HUES6 (cell line): Measurements from ENCODE around the gene EPB41L5.

Experiments used
- H3K27ac ChIP-seq: 2 replicates; pipeline ENCODE4 v1.7.0; 2013; ENCODE audit warnings: low read depth, mild to moderate bottlenecking, low read length, inconsistent platforms
- H3K27me3 ChIP-seq: 2 replicates; pipeline ENCODE4 v1.6.1; 2013; ENCODE audit warnings: low read length; ENCODE audit not compliant: control insufficient read depth, insufficient read depth
- H3K36me3 ChIP-seq: 2 replicates; pipeline ENCODE4 v1.6.1; 2013; ENCODE audit warnings: low read length; ENCODE audit not compliant: control insufficient read depth, insufficient read depth
- H3K4me1 ChIP-seq: 2 replicates; pipeline ENCODE4 v1.6.1; 2013; ENCODE audit warnings: low read length; ENCODE audit not compliant: control insufficient read depth, insufficient read depth
- H3K4me3 ChIP-seq: 2 replicates; pipeline ENCODE4 v1.5.1; 2013; ENCODE audit warnings: low read depth, low read length
- H3K9ac ChIP-seq: one replicate; pipeline ENCODE4 v1.6.1; 2013; ENCODE audit warnings: mild to moderate bottlenecking, low read length
- H3K9me3 ChIP-seq: 2 replicates; pipeline ENCODE4 v1.6.1; 2013; ENCODE audit warnings: low read depth, low read length; ENCODE audit not compliant: control insufficient read depth, insufficient read depth

EPB41L5 gene

GRCh38 chr2:120169020-120169419, 156.1 kb downstream of the EPB41L5 start:
- no peak overlapping the region for H3K4me3 ChIP-seq
- H3K9ac ChIP-seq, result no peak overlapping the region
- H3K4me1 ChIP-seq, result no peaks in the 10 kb centered on the region
- no peaks in the 10 kb centered on the region for H3K9me3 ChIP-seq
- H3K36me3 ChIP-seq, result peaks cover 17% of the 10 kb centered on the region
- no peaks in the 10 kb centered on the region for H3K27me3 ChIP-seq
- no peak overlapping the region for H3K27ac ChIP-seq

- Histone ChIP-seq H3K4me3 (no peak overlapping the region), H3K4me1 (peaks cover 12% of the 10 kb centered on the region; the same call in 1 of the 2 replicates), H3K27ac (no peak overlapping the region), H3K9ac (no peak overlapping the region), H3K9me3 (no peaks in the 10 kb centered on the region), H3K36me3 (peaks cover 3% of the 10 kb centered on the region), H3K27me3 (no peaks in the 10 kb centered on the region)
Observed at GRCh38 chr2:120174963-120175581, 162.2 kb downstream of the EPB41L5 start.

GRCh38 chr2:120176526-120176925, 163.6 kb downstream of the EPB41L5 start:
- Histone ChIP-seq H3K9ac (no peak overlapping the region), H3K27ac (no peak overlapping the region), H3K4me3 (no peak overlapping the region), H3K27me3 (no peaks in the 10 kb centered on the region), H3K36me3 (no peaks in the 10 kb centered on the region), H3K9me3 (no peaks in the 10 kb centered on the region), H3K4me1 (peaks cover 16% of the 10 kb centered on the region; the same call in 1 of the 2 replicates)

- no peaks in the 10 kb centered on the region for H3K36me3 ChIP-seq
- H3K27ac ChIP-seq, result no peak overlapping the region
- H3K4me1 ChIP-seq, result peaks cover 16% of the 10 kb centered on the region; the same call in 1 of the 2 replicates
- H3K27me3 ChIP-seq, result no peaks in the 10 kb centered on the region
- no peak overlapping the region for H3K4me3 ChIP-seq
- no peak overlapping the region for H3K9ac ChIP-seq
- H3K9me3 ChIP-seq, result no peaks in the 10 kb centered on the region
Observed at GRCh38 chr2:120177001-120177621, 164.2 kb downstream of the EPB41L5 start.

- Histone ChIP-seq H3K27ac (no peak overlapping the region), H3K36me3 (no peaks in the 10 kb centered on the region), H3K9me3 (no peaks in the 10 kb centered on the region), H3K27me3 (no peaks in the 10 kb centered on the region), H3K9ac (no peak overlapping the region), H3K4me1 (peaks cover 16% of the 10 kb centered on the region; the same call in 1 of the 2 replicates), H3K4me3 (no peak overlapping the region)
Observed at GRCh38 chr2:120177973-120178372, 165.1 kb downstream of the EPB41L5 start.

- Histone ChIP-seq H3K27ac (no peak overlapping the region), H3K36me3 (no peaks in the 10 kb centered on the region), H3K4me1 (peaks cover 16% of the 10 kb centered on the region; the same call in 1 of the 2 replicates), H3K9me3 (no peaks in the 10 kb centered on the region), H3K27me3 (no peaks in the 10 kb centered on the region), H3K4me3 (no peak overlapping the region), H3K9ac (no peak overlapping the region)
Observed at GRCh38 chr2:120179396-120179795, 166.5 kb downstream of the EPB41L5 start.

- H3K4me1 ChIP-seq, result peaks cover 16% of the 10 kb centered on the region; the same call in 1 of the 2 replicates
- no peaks in the 10 kb centered on the region for H3K27me3 ChIP-seq
- H3K9me3 ChIP-seq, result no peaks in the 10 kb centered on the region
- H3K36me3 ChIP-seq, result no peaks in the 10 kb centered on the region
- no peak overlapping the region for H3K9ac ChIP-seq
- H3K4me3 ChIP-seq, result no peak overlapping the region
- H3K27ac ChIP-seq, result no peak overlapping the region
Observed at GRCh38 chr2:120180066-120180465, 167.2 kb downstream of the EPB41L5 start.

GRCh38 chr2:120182019-120182560, 169.2 kb downstream of the EPB41L5 start:
- H3K9me3 ChIP-seq, result no peaks in the 10 kb centered on the region
- no peak overlapping the region for H3K9ac ChIP-seq
- no peak overlapping the region for H3K4me3 ChIP-seq
- H3K36me3 ChIP-seq, result no peaks in the 10 kb centered on the region
- no peak overlapping the region for H3K27ac ChIP-seq
- H3K4me1 ChIP-seq, result peaks cover 16% of the 10 kb centered on the region; the same call in 1 of the 2 replicates
- H3K27me3 ChIP-seq, result no peaks in the 10 kb centered on the region

- Histone ChIP-seq H3K4me3 (no peak overlapping the region), H3K9me3 (peaks cover 8% of the 10 kb centered on the region; the same call in 1 of the 2 replicates), H3K9ac (no peak overlapping the region), H3K4me1 (no peaks in the 10 kb centered on the region), H3K27ac (no peak overlapping the region), H3K27me3 (no peaks in the 10 kb centered on the region), H3K36me3 (no peaks in the 10 kb centered on the region)
Observed at GRCh38 chr2:120189189-120189588, 176.3 kb downstream of the EPB41L5 start.

GRCh38 chr2:120192280-120192679, 179.4 kb downstream of the EPB41L5 start:
- H3K9ac ChIP-seq, result no peak overlapping the region
- no peak overlapping the region for H3K4me3 ChIP-seq
- peaks cover 11% of the 10 kb centered on the region; the same call in 1 of the 2 replicates for H3K9me3 ChIP-seq
- no peaks in the 10 kb centered on the region for H3K4me1 ChIP-seq
- H3K27ac ChIP-seq, result no peak overlapping the region
- H3K36me3 ChIP-seq, result no peaks in the 10 kb centered on the region
- no peaks in the 10 kb centered on the region for H3K27me3 ChIP-seq

GRCh38 chr2:120195553-120195952, 182.7 kb downstream of the EPB41L5 start:
- H3K27me3 ChIP-seq, result no peaks in the 10 kb centered on the region
- peaks cover 18% of the 10 kb centered on the region; the same call in 1 of the 2 replicates for H3K9me3 ChIP-seq
- no peak overlapping the region for H3K4me3 ChIP-seq
- no peak overlapping the region for H3K27ac ChIP-seq
- no peaks in the 10 kb centered on the region for H3K36me3 ChIP-seq
- no peaks in the 10 kb centered on the region for H3K4me1 ChIP-seq
- H3K9ac ChIP-seq, result no peak overlapping the region
